ENCODE results near the gene CCNB3. TPM values are rescaled to one million over a fixed set of nuclear protein-coding genes. Genes with fewer than 3 reads are reported as not detected.

The CCNB3 gene
- total RNA-seq, 1 experiment from 2014 or later: 0.35 TPM

GRCh38 chrX:50381729-50382415 lies 177.3 kb downstream of the CCNB3 start:
- no peaks in the 10 kb centered on the region for H3K79me2 ChIP-seq (ENCODE audit: insufficient read depth, low read length)

More at GRCh38 chrX:50381729-50382415, 177.3 kb downstream of the CCNB3 start:
- Mint-ChIP-seq H3K27me3 (ENCODE audit: low read depth) (no peaks in the 10 kb centered on the region), H3K27ac (no peak overlapping the region), H3K4me1 (no peaks in the 10 kb centered on the region), H3K36me3 (ENCODE audit: insufficient read depth in 1 of 3, low read depth in 3 of 3) (peaks cover 0 to 16% (median 11%) of the 10 kb centered on the region in 3 experiments; a peak in 6 of 7 replicates), H3K9me3 (peaks cover 70 to 72% of the 10 kb centered on the region in 2 experiments), H3K4me3 (no peak overlapping the region)
- no peak overlapping the region for H2BK120ac ChIP-seq (ENCODE audit: low read depth, low read length, poor library complexity, severe bottlenecking)
- no peak overlapping the region for H4K91ac ChIP-seq (ENCODE audit: insufficient read length, low read depth, low read length)
- no peak overlapping the region for H2AFZ ChIP-seq (ENCODE audit: low read length)
- H2AK5ac ChIP-seq (ENCODE audit: insufficient read length, low read length): no peak overlapping the region
- no peaks in the 10 kb centered on the region for H3K4me1 ChIP-seq (ENCODE audit: insufficient read depth, low read length)
- DNase-seq: no peak
- no peak overlapping the region for H3K23ac ChIP-seq (ENCODE audit: insufficient read length, low read depth, low read length)
- no peaks in the 10 kb centered on the region for H3K23me2 ChIP-seq (ENCODE audit: insufficient read length, low read depth, low read length, poor library complexity, severe bottlenecking)
- no peak overlapping the region for H4K5ac ChIP-seq (ENCODE audit: insufficient read length, low read depth, low read length)
- no peak overlapping the region for H2BK12ac ChIP-seq (ENCODE audit: insufficient read length, low read depth, low read length)
- no peak overlapping the region for H3K4me2 ChIP-seq (ENCODE audit: insufficient read depth, insufficient read length, low read length)
- H3K14ac ChIP-seq (ENCODE audit: insufficient read depth, low read length): no peak overlapping the region
- H3K56ac ChIP-seq (ENCODE audit: insufficient read length, low read depth, low read length): no peak overlapping the region
- H3K9me3 ChIP-seq (ENCODE audit: control insufficient read depth, low read depth, low read length): no peaks in the 10 kb centered on the region
- H3K18ac ChIP-seq (ENCODE audit: insufficient read length, low read depth, low read length): no peak overlapping the region
- H2BK15ac ChIP-seq (ENCODE audit: low read depth, low read length): no peak overlapping the region
- no peak overlapping the region for H3K9ac ChIP-seq (ENCODE audit: extremely low read depth, insufficient read length, low read length)
- no peak overlapping the region for H4K8ac ChIP-seq (replicated peaks; ENCODE audit: insufficient read length, low read depth, low read length)
- H2BK20ac ChIP-seq (ENCODE audit: low read depth, low read length, poor library complexity, severe bottlenecking): no peak overlapping the region
- H3T11ph ChIP-seq (ENCODE audit: low read length): no peak overlapping the region
- H2BK5ac ChIP-seq (ENCODE audit: insufficient read length, low read length): no peak overlapping the region
- H3K4ac ChIP-seq (ENCODE audit: low read depth, low read length): no peak overlapping the region
- H3K27me3 ChIP-seq (ENCODE audit: insufficient read depth, low read length): no peaks in the 10 kb centered on the region
- no peaks in the 10 kb centered on the region for H4K20me1 ChIP-seq (ENCODE audit: control insufficient read depth, insufficient read depth, insufficient read length)
- no CpG with 5 or more reads among the region's 5 CpGs for WGBS (ENCODE audit: extremely low coverage, insufficient read length, low lambda C conversion rate)
- TF ChIP-seq CTCF (conservative IDR thresholded peaks at IDR 0.05): no peak
- H3K79me1 ChIP-seq (ENCODE audit: insufficient read depth, low read depth, low read length, poor library complexity, severe bottlenecking): no peaks in the 10 kb centered on the region
- H3K27ac ChIP-seq (ENCODE audit: insufficient read length, low read depth, low read length): no peak overlapping the region

Measured in H9 (cell line).